WTC11 (cell line): ENCODE data around the gene STAB2. TPM values are rescaled to one million over a fixed set of nuclear protein-coding genes. Genes with fewer than 3 reads are reported as not detected.
"Not testable (repeated sequence)": the region's sequence is repeated elsewhere in the genome, so short reads cannot be mapped to it uniquely, and the experiment has no call there.

ENCODE experiments used
- ATAC-seq: fragments of 200-7000 bp; cut with Tn5 transposase; 2 replicates; pipeline ENCODE4 v1.10.0; 2021; ENCODE audit warnings: mild to moderate bottlenecking, moderate library complexity
- CTCF ChIA-PET: fragments of 300-600 bp; sonication (Branson Sonifier 250); formaldehyde crosslinking; loops from one replicate; lab custom pipeline; 2021; ENCODE audit warnings: antibody characterized with exemption; lab: Charles Lee
- POLR2A ChIA-PET: fragments of 350-600 bp; sonication (Branson Sonifier 250); formaldehyde crosslinking; loops from one replicate; lab custom pipeline; 2021; ENCODE audit warnings: antibody characterized with exemption; lab: Charles Lee
- DNase-seq: peaks from one replicate; pipeline ENCODE4 v3.0.0; 2021; ENCODE audit warnings: low spot score
- H3K27ac Mint-ChIP-seq: 2 replicates; pipeline ENCODE4 v1.8.0; 2021; ENCODE audit warnings: mixed read lengths
- H3K27me3 Mint-ChIP-seq: 2 replicates; pipeline ENCODE4 v1.8.0; 2021; ENCODE audit warnings: low read depth, mild to moderate bottlenecking, moderate library complexity, mixed read lengths
- H3K36me3 Mint-ChIP-seq: 2 replicates; pipeline ENCODE4 v1.8.0; 2021; ENCODE audit warnings: mixed read lengths
- H3K4me1 Mint-ChIP-seq: 2 replicates; pipeline ENCODE4 v1.8.0; 2022; ENCODE audit warnings: mixed read lengths
- H3K4me3 Mint-ChIP-seq: 2 replicates; pipeline ENCODE4 v1.8.0; 2021; ENCODE audit warnings: mild to moderate bottlenecking, moderate library complexity, mixed read lengths
- H3K9me3 Mint-ChIP-seq: 2 replicates; pipeline ENCODE4 v1.8.0; 2021; ENCODE audit warnings: mixed read lengths
- ATF1 ChIP-seq: sonication (generic); formaldehyde crosslinking; IDR thresholded peaks from 2 replicates; pipeline ENCODE4 v1.8.1; 2023; ENCODE audit warnings: mild to moderate bottlenecking, moderate library complexity, missing genetic modification reagents
- E2F4 ChIP-seq: sonication (generic); formaldehyde crosslinking; IDR thresholded peaks from 2 replicates; pipeline ENCODE4 v1.8.1; 2022; ENCODE audit warnings: low read depth, mild to moderate bottlenecking, moderate library complexity, missing genetic modification reagents, borderline replicate concordance
- FOXJ3 ChIP-seq: sonication (generic); formaldehyde crosslinking; IDR thresholded peaks from 2 replicates; pipeline ENCODE4 v1.9.0; 2021; ENCODE audit warnings: missing genetic modification reagents, mild to moderate bottlenecking, borderline replicate concordance
- FOXP1 ChIP-seq: sonication (generic); formaldehyde crosslinking; IDR thresholded peaks from 2 replicates; pipeline ENCODE4 v1.8.0; 2022; ENCODE audit warnings: missing genetic modification reagents, mild to moderate bottlenecking, moderate library complexity, borderline replicate concordance
- GTF2I ChIP-seq: fragments of 250-450 bp; sonication (Bioruptor Pico); conservative IDR thresholded peaks from 2 replicates; pipeline ENCODE4 v1.4.0; 2021; ENCODE audit warnings: mild to moderate bottlenecking
- NFATC4 ChIP-seq: fragments of 250-450 bp; sonication (Bioruptor Pico); IDR thresholded peaks from 2 replicates; pipeline ENCODE4 v1.9.0; 2021; ENCODE audit warnings: mild to moderate bottlenecking
- NFE2L1 ChIP-seq: sonication (generic); formaldehyde crosslinking; IDR thresholded peaks from 2 replicates; pipeline ENCODE4 v1.8.1; 2023; ENCODE audit warnings: missing genetic modification reagents
- NFYB ChIP-seq: sonication (generic); formaldehyde crosslinking; conservative IDR thresholded peaks from 2 replicates; pipeline ENCODE4 v1.8.0; 2022; ENCODE audit warnings: low read depth, missing genetic modification reagents
- NR1H2 ChIP-seq: sonication (generic); formaldehyde crosslinking; IDR thresholded peaks from 2 replicates; pipeline ENCODE4 v1.9.0; 2021; ENCODE audit warnings: mild to moderate bottlenecking, moderate library complexity, missing genetic modification reagents
- NR2C2 ChIP-seq: sonication (generic); formaldehyde crosslinking; IDR thresholded peaks from 2 replicates; pipeline ENCODE4 v1.8.0; 2022; ENCODE audit warnings: mild to moderate bottlenecking, missing genetic modification reagents
- OVOL2 ChIP-seq: fragments of 250-450 bp; sonication (Bioruptor Pico); IDR thresholded peaks from 2 replicates; pipeline ENCODE4 v1.9.0; 2021; ENCODE audit warnings: mild to moderate bottlenecking, borderline replicate concordance
- PRRX2 ChIP-seq: fragments of 250-450 bp; sonication (Bioruptor Pico); IDR thresholded peaks from 2 replicates; pipeline ENCODE4 v1.8.0; 2021; ENCODE audit warnings: mild to moderate bottlenecking
- SMAD4 ChIP-seq: sonication (generic); formaldehyde crosslinking; IDR thresholded peaks from 2 replicates; pipeline ENCODE4 v1.8.0; 2022; ENCODE audit warnings: mild to moderate bottlenecking, missing genetic modification reagents
- SP1 ChIP-seq: sonication (generic); formaldehyde crosslinking; conservative IDR thresholded peaks from 2 replicates; pipeline ENCODE4 v1.8.1; 2022; ENCODE audit warnings: missing genetic modification reagents
- TCF7 ChIP-seq: sonication (generic); formaldehyde crosslinking; IDR thresholded peaks from 2 replicates; pipeline ENCODE4 v1.8.0; 2022; ENCODE audit warnings: mild to moderate bottlenecking, low read depth, missing genetic modification reagents, moderate library complexity
- ZNF121 ChIP-seq: sonication (generic); formaldehyde crosslinking; IDR thresholded peaks from 2 replicates; pipeline ENCODE4 v1.8.0; 2023; ENCODE audit warnings: missing genetic modification reagents
- ZNF219 ChIP-seq: sonication (generic); formaldehyde crosslinking; IDR thresholded peaks from 2 replicates; pipeline ENCODE4 v1.8.0; 2023; ENCODE audit warnings: missing genetic modification reagents, mild to moderate bottlenecking, borderline replicate concordance
- ZNF232 ChIP-seq: sonication (generic); formaldehyde crosslinking; IDR thresholded peaks from 2 replicates; pipeline ENCODE4 v1.8.0; 2022; ENCODE audit warnings: mild to moderate bottlenecking, missing genetic modification reagents
- ZNF263 ChIP-seq: sonication (generic); formaldehyde crosslinking; IDR thresholded peaks from 2 replicates; pipeline ENCODE4 v1.8.1; 2022; ENCODE audit warnings: low read depth, mild to moderate bottlenecking, moderate library complexity, missing genetic modification reagents
- ZNF396 ChIP-seq: fragments of 250-450 bp; sonication (Bioruptor Pico); IDR thresholded peaks from 2 replicates; pipeline ENCODE4 v1.8.0; 2021; ENCODE audit warnings: mild to moderate bottlenecking, moderate library complexity, borderline replicate concordance
- ZNF671 ChIP-seq: fragments of 250-450 bp; sonication (Bioruptor Pico); IDR thresholded peaks from 2 replicates; pipeline ENCODE4 v1.8.0; 2021; ENCODE audit warnings: mild to moderate bottlenecking
- total RNA-seq: library from RNA; stranded (reverse); gene quantifications from 3 replicates; pipeline ENCODE4 v1.2.3, GENCODE V29; 2021
- TF ChIP-seq, protein P1 (sequence below): sonication (generic); formaldehyde crosslinking; conservative IDR thresholded peaks from 2 replicates; pipeline ENCODE4 v1.8.1; 2022; ENCODE audit warnings: mild to moderate bottlenecking, missing genetic modification reagents
- TF ChIP-seq, protein P2 (sequence below): sonication (generic); formaldehyde crosslinking; IDR thresholded peaks from 2 replicates; pipeline ENCODE4 v1.8.1; 2023; ENCODE audit warnings: mild to moderate bottlenecking, moderate library complexity, missing genetic modification reagents

Gene STAB2
- total RNA-seq, 1 experiment from 2014 or later: 0.48 TPM

GRCh38 chr12:103807561-103808238, 220.6 kb downstream of the STAB2 start:
- ATAC-seq (no peak), DNase-seq (no peak)
- Mint-ChIP-seq H3K9me3 (no peaks in the 10 kb centered on the region), H3K27ac (no peak overlapping the region), H3K27me3 (no peaks in the 10 kb centered on the region), H3K4me1 (peaks cover 10% of the 10 kb centered on the region)
- POLR2A ChIA-PET: no interaction called here
- CTCF ChIA-PET: no interaction called here
- TF ChIP-seq FOXJ3: no peak
- TF ChIP-seq, all 79 proteins: peak for 0
- H3K36me3 Mint-ChIP-seq: peaks cover 6% of the 10 kb centered on the region
- H3K4me3 Mint-ChIP-seq: no peak overlapping the region

GRCh38 chr12:103808239-103808880, 221.3 kb downstream of the STAB2 start:
- Mint-ChIP-seq H3K27ac (no peak overlapping the region), H3K36me3 (peaks cover 6% of the 10 kb centered on the region; the same call in 1 of the 2 replicates), H3K4me1 (peaks cover 10% of the 10 kb centered on the region), H3K4me3 (no peak overlapping the region), H3K27me3 (no peaks in the 10 kb centered on the region), H3K9me3 (no peaks in the 10 kb centered on the region)
- ChIA-PET CTCF (no interaction called here), POLR2A (no interaction called here)
- no peak for ATAC-seq
- TF ChIP-seq ZNF121 (no peak), OVOL2 (CRISPR knock-in tag) (no peak), ZNF219 (no peak), TCF7 (no peak), PRRX2 (CRISPR knock-in tag) (no peak), SMAD4 (CRISPR knock-in tag) (no peak), FOXP1 (CRISPR knock-in tag) (no peak)
- DNase-seq: no peak

- Mint-ChIP-seq H3K4me3 (no peak overlapping the region), H3K4me1 (peaks cover 9% of the 10 kb centered on the region), H3K36me3 (peaks cover 9% of the 10 kb centered on the region), H3K9me3 (no peaks in the 10 kb centered on the region), H3K27me3 (no peaks in the 10 kb centered on the region), H3K27ac (no peak overlapping the region)
- DNase-seq (no peak), ATAC-seq (no peak)
- ChIA-PET CTCF (no interaction called here), POLR2A (no interaction called here)
- TF ChIP-seq, protein P1, sequence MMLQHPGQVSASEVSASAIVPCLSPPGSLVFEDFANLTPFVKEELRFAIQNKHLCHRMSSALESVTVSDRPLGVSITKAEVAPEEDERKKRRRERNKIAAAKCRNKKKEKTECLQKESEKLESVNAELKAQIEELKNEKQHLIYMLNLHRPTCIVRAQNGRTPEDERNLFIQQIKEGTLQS (CRISPR knock-in tag): no peak
- no peak for TF ChIP-seq E2F4
- no peak for TF ChIP-seq NR1H2
- no peak for TF ChIP-seq NFE2L1 (CRISPR knock-in tag)
Measured at GRCh38 chr12:103809154-103809553, 222.1 kb downstream of the STAB2 start.

DNA sequence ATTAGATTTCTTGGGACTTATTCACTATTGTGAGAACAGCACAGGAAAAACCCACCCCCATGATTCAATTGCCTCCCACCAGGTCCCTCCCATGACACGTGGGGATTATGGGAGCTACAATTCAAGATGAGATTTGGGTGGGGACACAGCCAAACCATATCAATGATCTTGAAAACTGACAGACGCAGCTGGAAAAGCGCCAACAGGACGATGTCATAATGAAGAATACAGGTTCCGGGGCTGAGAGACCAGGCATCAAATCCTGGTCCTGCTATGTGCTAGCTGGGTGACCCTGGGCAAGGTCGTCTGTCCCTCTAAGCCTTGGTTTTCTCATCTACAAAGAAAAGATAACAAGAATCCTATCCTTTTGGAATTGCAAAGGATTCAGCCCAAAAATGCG, 222.6 kb downstream of the STAB2 start:
- H3K27ac Mint-ChIP-seq, H3K9me3 Mint-ChIP-seq, H3K4me3 Mint-ChIP-seq, H3K27me3 Mint-ChIP-seq, POLR2A ChIA-PET, DNase-seq, ATAC-seq, CTCF ChIA-PET, H3K4me1 Mint-ChIP-seq: not testable (repeated sequence)
- peaks cover 13% of the 10 kb centered on the region for H3K36me3 Mint-ChIP-seq

GRCh38 chr12:103810111-103810510, 223.0 kb downstream of the STAB2 start:
- CTCF ChIA-PET: no interaction called here
- Mint-ChIP-seq H3K4me1 (peaks cover 3% of the 10 kb centered on the region; the same call in 1 of the 2 replicates), H3K36me3 (peaks cover 13% of the 10 kb centered on the region), H3K9me3 (no peaks in the 10 kb centered on the region), H3K27me3 (no peaks in the 10 kb centered on the region), H3K4me3 (no peak overlapping the region), H3K27ac (peak overlapping the region; percentile 27; the same call in 1 of the 2 replicates)
- POLR2A ChIA-PET: no interaction called here
- DNase-seq (no peak), ATAC-seq (no peak)
- TF ChIP-seq, protein P2, sequence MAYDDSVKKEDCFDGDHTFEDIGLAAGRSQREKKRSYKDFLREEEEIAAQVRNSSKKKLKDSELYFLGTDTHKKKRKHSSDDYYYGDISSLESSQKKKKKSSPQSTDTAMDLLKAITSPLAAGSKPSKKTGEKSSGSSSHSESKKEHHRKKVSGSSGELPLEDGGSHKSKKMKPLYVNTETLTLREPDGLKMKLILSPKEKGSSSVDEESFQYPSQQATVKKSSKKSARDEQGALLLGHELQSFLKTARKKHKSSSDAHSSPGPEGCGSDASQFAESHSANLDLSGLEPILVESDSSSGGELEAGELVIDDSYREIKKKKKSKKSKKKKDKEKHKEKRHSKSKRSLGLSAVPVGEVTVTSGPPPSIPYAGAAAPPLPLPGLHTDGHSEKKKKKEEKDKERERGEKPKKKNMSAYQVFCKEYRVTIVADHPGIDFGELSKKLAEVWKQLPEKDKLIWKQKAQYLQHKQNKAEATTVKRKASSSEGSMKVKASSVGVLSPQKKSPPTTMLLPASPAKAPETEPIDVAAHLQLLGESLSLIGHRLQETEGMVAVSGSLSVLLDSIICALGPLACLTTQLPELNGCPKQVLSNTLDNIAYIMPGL (CRISPR knock-in tag): no peak
- TF ChIP-seq SP1 (CRISPR knock-in tag) (no peak), ZNF396 (CRISPR knock-in tag) (no peak), ZNF671 (no peak), ZNF232 (CRISPR knock-in tag) (no peak), ZNF263 (CRISPR knock-in tag) (no peak), TCF7 (no peak), NFYB (CRISPR knock-in tag) (no peak), ATF1 (CRISPR knock-in tag) (no peak), NR2C2 (CRISPR knock-in tag) (no peak), NFATC4 (CRISPR knock-in tag) (no peak), SMAD4 (CRISPR knock-in tag) (no peak), GTF2I (CRISPR knock-in tag) (no peak)
